Measurements from ENCODE around the gene BST2.

Gene BST2

GRCh38 chr19:17419154-17419620 is 13.8 kb upstream of the BST2 start:
- no peak for DNase-seq

GRCh38 chr19:17418710-17419109 is 13.3 kb upstream of the BST2 start:
- no peak for DNase-seq

GRCh38 chr19:17415121-17415520 is 9.7 kb upstream of the BST2 start:
- no peak for DNase-seq

- DNase-seq: no peak
Measured at GRCh38 chr19:17414097-17414496, 8.7 kb upstream of the BST2 start.

GRCh38 chr19:17411801-17412200 is 6.4 kb upstream of the BST2 start:
- DNase-seq: no peak

- DNase-seq: no peak
Measured at GRCh38 chr19:17409990-17410389, 4.6 kb upstream of the BST2 start.

- no peak for DNase-seq
Measured at GRCh38 chr19:17406887-17407196, 1.4 kb upstream of the BST2 start.

- no peak for DNase-seq
Measured at GRCh38 chr19:17406046-17406886, 836 bp upstream of the BST2 start.

- DNase-seq: no peak
Measured at GRCh38 chr19:17404621-17405249, 695 bp downstream of the BST2 start.

GRCh38 chr19:17404015-17404414 is 1.4 kb downstream of the BST2 start:
- DNase-seq: no peak

GRCh38 chr19:17402982-17403855 is 2.2 kb downstream of the BST2 start:
- peak; percentile 55 for DNase-seq

- no peak for DNase-seq
Measured at GRCh38 chr19:17401628-17402027, 3.8 kb downstream of the BST2 start.

GRCh38 chr19:17398902-17399527 is 6.4 kb downstream of the BST2 start:
- DNase-seq: no peak

GRCh38 chr19:17394891-17395415 is 10.5 kb downstream of the BST2 start:
- peak; percentile 60 for DNase-seq

- no peak for DNase-seq
Measured at GRCh38 chr19:17393914-17394313, 11.5 kb downstream of the BST2 start, which contains the start of gene CCDC194. TSS of gene CCDC194 (minus strand) at chr19:17394196. CDS start at chr19:17394158, 38 bp downstream.

GRCh38 chr19:17393002-17393401 is 12.4 kb downstream of the BST2 start:
- no peak for DNase-seq

- DNase-seq: no peak
Measured at GRCh38 chr19:17391371-17392151, 13.9 kb downstream of the BST2 start.

- peak; percentile 89 for DNase-seq
Measured at GRCh38 chr19:17390665-17391370, 14.6 kb downstream of the BST2 start.

- DNase-seq: no peak
Measured at GRCh38 chr19:17389957-17390664, 15.3 kb downstream of the BST2 start.

- DNase-seq: no peak
Measured at GRCh38 chr19:17389288-17389687, 16.1 kb downstream of the BST2 start.
